ENCODE results near the gene ITPRID1.

DNA sequence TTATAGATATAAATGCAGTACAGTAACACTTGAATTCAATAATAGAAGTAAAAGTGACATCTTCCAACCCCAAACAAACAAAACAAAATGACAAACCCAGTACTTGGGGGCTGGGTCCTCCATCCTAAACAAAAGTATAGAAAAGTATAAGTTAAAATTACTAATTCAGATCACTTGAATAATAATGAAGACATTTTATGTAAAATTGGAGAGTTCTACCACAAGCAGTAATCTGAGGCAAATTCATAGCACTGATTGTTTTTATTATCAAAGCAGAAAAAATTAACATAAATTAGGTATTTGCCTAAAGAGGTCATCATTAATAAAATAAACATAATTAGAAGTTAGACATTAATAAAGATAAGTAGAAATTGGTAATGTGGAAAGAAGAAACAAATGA is 81.5 kb downstream of the ITPRID1 start:
- TF ChIP-seq POLR2A (conservative IDR thresholded peaks at IDR 0.05) (no peak), HNRNPLL (IDR thresholded peaks at IDR 0.05; ENCODE audit: low read depth, low read length, poor library complexity, severe bottlenecking) (no peak), POLR2AphosphoS5 (IDR thresholded peaks at IDR 0.05; ENCODE audit: control insufficient read depth, insufficient read depth, low read depth, low read length) (no peak), RFX1 (IDR thresholded peaks at IDR 0.05) (no peak)
- TF ChIP-seq, protein P1, sequence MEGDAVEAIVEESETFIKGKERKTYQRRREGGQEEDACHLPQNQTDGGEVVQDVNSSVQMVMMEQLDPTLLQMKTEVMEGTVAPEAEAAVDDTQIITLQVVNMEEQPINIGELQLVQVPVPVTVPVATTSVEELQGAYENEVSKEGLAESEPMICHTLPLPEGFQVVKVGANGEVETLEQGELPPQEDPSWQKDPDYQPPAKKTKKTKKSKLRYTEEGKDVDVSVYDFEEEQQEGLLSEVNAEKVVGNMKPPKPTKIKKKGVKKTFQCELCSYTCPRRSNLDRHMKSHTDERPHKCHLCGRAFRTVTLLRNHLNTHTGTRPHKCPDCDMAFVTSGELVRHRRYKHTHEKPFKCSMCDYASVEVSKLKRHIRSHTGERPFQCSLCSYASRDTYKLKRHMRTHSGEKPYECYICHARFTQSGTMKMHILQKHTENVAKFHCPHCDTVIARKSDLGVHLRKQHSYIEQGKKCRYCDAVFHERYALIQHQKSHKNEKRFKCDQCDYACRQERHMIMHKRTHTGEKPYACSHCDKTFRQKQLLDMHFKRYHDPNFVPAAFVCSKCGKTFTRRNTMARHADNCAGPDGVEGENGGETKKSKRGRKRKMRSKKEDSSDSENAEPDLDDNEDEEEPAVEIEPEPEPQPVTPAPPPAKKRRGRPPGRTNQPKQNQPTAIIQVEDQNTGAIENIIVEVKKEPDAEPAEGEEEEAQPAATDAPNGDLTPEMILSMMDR (IDR thresholded peaks at IDR 0.05 in 2 of 3, conservative IDR thresholded peaks at IDR 0.05 in 1 of 3; ENCODE audit: insufficient read depth in 2 of 3, low read depth in 1 of 3, low read length in 3 of 3), result no peak
- TF ChIP-seq, protein P2, sequence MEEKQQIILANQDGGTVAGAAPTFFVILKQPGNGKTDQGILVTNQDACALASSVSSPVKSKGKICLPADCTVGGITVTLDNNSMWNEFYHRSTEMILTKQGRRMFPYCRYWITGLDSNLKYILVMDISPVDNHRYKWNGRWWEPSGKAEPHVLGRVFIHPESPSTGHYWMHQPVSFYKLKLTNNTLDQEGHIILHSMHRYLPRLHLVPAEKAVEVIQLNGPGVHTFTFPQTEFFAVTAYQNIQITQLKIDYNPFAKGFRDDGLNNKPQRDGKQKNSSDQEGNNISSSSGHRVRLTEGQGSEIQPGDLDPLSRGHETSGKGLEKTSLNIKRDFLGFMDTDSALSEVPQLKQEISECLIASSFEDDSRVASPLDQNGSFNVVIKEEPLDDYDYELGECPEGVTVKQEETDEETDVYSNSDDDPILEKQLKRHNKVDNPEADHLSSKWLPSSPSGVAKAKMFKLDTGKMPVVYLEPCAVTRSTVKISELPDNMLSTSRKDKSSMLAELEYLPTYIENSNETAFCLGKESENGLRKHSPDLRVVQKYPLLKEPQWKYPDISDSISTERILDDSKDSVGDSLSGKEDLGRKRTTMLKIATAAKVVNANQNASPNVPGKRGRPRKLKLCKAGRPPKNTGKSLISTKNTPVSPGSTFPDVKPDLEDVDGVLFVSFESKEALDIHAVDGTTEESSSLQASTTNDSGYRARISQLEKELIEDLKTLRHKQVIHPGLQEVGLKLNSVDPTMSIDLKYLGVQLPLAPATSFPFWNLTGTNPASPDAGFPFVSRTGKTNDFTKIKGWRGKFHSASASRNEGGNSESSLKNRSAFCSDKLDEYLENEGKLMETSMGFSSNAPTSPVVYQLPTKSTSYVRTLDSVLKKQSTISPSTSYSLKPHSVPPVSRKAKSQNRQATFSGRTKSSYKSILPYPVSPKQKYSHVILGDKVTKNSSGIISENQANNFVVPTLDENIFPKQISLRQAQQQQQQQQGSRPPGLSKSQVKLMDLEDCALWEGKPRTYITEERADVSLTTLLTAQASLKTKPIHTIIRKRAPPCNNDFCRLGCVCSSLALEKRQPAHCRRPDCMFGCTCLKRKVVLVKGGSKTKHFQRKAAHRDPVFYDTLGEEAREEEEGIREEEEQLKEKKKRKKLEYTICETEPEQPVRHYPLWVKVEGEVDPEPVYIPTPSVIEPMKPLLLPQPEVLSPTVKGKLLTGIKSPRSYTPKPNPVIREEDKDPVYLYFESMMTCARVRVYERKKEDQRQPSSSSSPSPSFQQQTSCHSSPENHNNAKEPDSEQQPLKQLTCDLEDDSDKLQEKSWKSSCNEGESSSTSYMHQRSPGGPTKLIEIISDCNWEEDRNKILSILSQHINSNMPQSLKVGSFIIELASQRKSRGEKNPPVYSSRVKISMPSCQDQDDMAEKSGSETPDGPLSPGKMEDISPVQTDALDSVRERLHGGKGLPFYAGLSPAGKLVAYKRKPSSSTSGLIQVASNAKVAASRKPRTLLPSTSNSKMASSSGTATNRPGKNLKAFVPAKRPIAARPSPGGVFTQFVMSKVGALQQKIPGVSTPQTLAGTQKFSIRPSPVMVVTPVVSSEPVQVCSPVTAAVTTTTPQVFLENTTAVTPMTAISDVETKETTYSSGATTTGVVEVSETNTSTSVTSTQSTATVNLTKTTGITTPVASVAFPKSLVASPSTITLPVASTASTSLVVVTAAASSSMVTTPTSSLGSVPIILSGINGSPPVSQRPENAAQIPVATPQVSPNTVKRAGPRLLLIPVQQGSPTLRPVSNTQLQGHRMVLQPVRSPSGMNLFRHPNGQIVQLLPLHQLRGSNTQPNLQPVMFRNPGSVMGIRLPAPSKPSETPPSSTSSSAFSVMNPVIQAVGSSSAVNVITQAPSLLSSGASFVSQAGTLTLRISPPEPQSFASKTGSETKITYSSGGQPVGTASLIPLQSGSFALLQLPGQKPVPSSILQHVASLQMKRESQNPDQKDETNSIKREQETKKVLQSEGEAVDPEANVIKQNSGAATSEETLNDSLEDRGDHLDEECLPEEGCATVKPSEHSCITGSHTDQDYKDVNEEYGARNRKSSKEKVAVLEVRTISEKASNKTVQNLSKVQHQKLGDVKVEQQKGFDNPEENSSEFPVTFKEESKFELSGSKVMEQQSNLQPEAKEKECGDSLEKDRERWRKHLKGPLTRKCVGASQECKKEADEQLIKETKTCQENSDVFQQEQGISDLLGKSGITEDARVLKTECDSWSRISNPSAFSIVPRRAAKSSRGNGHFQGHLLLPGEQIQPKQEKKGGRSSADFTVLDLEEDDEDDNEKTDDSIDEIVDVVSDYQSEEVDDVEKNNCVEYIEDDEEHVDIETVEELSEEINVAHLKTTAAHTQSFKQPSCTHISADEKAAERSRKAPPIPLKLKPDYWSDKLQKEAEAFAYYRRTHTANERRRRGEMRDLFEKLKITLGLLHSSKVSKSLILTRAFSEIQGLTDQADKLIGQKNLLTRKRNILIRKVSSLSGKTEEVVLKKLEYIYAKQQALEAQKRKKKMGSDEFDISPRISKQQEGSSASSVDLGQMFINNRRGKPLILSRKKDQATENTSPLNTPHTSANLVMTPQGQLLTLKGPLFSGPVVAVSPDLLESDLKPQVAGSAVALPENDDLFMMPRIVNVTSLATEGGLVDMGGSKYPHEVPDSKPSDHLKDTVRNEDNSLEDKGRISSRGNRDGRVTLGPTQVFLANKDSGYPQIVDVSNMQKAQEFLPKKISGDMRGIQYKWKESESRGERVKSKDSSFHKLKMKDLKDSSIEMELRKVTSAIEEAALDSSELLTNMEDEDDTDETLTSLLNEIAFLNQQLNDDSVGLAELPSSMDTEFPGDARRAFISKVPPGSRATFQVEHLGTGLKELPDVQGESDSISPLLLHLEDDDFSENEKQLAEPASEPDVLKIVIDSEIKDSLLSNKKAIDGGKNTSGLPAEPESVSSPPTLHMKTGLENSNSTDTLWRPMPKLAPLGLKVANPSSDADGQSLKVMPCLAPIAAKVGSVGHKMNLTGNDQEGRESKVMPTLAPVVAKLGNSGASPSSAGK (IDR thresholded peaks at IDR 0.05), result no peak
